ENCODE data around the gene TBC1D30.

The TBC1D30 gene

DNA sequence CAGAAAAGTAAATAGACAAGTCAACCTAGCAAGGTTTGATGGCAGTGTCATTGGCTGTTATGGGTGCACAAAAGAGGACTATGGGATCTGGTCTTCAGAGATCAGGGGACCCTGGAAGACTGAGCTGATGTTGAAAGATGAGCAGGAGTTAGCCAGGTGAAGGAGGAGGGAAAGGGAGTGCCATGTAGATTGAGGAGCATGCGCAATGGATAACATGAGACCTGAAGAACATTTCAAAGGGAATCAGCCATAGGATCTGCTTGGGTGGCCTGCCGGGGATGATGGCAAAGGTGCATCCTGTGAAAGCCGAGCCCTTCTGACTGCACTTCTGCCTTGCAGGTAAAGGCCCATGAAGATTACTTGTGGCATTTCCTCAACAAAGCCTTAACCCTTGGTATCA, 90.8 kb downstream of the TBC1D30 start:
- DNase-seq = no peak

DNA sequence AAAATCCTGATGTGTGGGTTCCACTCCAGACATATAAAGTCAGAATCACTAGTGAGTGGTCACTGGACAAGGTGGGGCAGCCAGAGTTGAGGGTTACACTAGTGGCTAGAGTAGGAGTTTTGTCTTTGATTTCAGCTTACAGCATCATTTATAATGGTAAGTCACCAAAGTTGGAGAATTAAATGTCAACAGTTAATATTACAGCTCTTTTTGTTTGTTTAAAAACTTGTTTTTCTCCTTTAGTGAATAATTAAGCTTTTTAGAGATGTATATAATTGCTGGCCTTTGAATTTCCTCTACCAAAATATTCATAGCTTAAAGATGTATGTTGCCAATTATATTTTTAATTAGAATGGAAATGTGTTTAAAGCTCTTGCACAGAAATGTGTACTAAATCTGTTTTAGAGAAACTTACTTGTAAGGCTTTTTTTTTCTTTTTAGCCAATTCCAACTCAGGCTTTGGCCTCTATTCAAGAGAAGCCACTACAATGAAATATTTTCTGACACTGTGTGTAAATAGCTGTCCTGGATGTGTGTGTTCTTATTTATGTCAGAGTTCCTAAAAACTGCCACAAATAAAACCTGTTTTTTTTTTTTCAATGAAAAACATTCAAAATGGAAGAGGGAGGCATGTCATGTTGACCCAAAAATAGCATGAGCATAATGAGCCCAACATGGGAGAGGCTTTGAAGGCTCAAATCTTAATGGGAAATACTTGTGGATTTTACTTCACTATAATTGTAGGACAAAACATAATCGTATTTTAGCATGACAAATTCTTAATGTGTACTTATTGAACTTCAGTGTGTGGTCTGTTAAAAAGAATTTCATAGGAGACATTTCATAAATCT, 92.2 kb downstream of the TBC1D30 start:
- DNase-seq = no peak

DNA sequence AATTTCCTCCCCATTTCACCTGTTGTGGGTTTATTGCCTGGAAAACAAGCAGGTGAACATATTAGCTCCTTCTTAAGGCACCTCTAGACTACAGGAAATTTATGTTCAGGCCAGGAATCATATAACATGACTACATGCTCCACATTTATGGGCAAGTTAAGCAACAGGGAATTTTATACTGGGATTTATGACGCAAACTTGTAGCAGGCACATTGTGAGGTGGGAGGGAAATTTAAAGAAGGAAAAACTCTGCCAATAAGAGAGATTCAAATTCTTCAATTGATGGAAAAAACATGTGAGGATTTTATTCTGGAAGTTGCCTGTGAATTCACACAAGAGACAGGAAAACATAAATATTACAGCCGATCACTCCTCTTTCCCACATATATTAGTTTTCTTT, 93.9 kb downstream of the TBC1D30 start:
- DNase-seq = no peak

DNA sequence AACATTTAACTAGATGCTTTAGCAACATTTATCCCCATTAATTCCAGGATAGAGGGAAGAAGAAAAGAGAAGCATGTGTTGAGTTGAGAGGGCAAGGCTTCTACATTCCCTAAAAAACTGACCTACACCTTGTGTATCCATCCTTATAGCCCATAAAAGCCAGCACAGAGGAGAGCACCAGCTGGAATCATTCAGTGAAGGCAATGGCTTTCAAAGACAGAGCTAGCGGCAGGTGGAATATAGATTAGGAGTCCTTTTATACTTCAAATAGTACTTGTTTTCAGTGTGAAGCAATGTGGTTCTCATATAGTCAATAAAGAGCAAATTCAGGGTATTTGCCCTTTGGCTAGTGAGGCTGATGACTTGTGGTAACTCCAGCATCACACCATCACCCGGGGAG, 94.4 kb downstream of the TBC1D30 start:
- no peak for DNase-seq

DNA sequence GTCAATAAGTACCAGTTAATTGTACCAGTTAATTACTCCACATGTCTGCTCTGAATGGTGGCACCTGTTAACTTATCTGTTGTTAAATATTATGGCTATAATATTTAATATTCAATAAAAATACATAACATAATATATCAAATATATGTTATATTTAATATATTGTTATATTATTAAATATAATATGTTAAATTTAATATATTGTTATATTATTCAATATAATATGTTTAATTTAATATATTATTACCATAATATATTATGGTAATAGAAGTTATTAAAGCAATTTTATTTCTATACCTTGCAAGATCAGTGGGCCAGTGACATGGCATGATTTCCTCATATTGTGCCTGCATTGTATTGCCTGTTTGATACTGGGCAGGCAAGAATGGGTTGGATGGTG, 98.4 kb downstream of the TBC1D30 start:
- no peak for DNase-seq

DNA sequence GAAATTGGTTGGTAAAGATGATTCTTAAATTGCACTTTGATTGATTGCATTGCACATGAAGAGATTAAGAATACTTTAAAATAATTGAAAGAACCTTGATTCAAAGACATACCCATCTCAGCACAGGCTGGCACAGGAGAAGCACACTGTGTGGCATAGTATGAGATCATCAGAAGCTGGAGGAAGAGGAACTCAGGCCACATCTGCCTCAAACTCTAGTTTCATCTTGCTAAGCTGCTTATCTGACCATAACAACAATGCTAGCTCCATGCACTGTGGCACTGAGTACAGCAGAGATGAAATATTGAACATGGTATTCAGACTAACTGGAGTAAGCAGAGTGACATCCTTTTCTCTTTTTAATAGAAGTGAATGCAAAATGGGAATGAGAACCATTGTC, 99.1 kb downstream of the TBC1D30 start:
- DNase-seq = no peak
